Stimulated activated CD4-positive, alpha-beta T cell treated with anti-CD3 and anti-CD28 coated beads, Interleukin-4, amount 100 ng/mL, for 1 hour (primary cell): ENCODE data around the gene MOB2.

ENCODE experiments used
- DNase-seq: peaks from one replicate; pipeline ENCODE4 v3.0.0-alpha.2; 2020

Gene MOB2, protein sequence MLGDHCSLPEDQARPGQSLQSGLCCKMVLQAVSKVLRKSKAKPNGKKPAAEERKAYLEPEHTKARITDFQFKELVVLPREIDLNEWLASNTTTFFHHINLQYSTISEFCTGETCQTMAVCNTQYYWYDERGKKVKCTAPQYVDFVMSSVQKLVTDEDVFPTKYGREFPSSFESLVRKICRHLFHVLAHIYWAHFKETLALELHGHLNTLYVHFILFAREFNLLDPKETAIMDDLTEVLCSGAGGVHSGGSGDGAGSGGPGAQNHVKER

DNA sequence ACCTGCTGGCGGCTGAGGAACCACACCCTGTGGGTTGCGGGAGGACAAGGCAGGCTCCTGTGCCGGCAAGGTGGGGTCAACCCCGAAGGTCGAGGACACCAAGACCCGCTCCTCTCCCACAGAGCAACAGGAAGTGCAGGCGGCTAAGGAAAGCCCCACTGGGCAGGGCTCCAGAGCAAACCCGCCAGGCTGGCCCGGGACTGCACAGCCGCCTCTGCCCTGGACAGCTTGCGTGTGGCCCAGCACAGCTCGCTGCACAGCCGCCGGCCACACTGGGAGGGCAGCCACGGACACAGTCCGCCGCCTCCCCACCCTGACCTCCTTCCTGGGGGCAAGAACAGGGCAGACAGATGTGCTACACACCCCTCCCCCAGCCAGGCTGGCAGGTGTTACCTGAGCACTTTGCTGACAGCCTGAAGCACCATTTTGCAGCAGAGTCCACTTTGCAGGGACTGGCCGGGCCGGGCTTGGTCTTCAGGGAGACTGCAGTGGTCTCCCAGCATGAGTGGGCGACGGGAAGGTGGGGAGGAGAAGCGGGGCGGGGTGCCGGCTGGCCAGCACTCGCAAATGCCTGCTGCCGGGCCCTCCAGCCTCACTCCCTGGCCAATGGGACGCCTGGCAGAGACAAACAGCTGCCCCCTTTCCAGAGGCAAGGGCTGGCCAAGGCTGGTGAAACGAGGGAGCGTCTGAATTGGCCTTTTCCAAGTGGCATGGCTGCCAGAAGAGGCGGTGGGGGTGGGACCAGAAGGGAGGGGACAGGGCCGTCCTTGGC, at the start of gene MOB2:
TSS of gene MOB2 (minus strand) at position 726 of the 772 bp plus-strand sequence. CDS start at position 503, 223 bp downstream.
- DNase-seq = no peak

GRCh38 chr11:1534682-1535081, 48.1 kb upstream of the MOB2 start:
- DNase-seq = no peak

DNA sequence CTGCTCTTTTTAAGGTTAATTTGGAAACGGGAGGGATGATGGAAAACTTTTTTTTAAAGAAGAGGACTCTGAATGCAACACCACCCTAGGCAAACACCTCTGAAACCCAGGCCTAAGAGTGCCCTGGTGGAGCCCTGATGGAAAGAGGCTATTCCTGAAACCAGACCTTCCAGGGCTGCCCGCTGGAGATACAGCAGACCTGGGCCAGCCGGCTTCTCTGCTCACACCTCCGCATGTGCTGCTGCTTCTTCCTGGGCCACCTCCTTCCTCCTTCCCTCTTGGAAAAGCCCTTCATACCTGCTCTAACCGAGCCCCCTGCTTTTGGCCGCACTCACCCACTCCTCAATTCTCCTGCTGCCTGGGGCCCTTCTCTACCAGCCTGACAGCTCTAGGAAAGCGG, 47.6 kb upstream of the MOB2 start:
- no peak for DNase-seq

DNA sequence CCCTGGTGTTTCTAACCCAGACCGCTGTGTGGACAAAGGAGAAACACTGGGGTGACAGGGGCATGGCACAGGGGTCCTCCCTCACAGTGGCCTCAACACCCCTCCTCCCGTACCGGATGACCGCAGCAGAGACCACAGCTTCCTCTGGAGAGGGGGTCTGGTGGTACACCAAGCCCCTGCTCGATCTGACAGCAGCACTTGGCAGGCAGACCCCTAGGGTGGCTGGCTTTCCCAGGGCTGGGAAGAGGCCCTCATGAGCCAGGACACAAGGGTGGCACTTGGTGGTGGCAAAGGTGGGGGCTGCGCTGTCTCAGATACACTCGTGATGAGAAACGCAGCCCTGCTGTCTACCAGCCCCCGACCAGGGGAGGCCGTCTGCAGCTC, 46.8 kb upstream of the MOB2 start:
- no peak for DNase-seq

DNA sequence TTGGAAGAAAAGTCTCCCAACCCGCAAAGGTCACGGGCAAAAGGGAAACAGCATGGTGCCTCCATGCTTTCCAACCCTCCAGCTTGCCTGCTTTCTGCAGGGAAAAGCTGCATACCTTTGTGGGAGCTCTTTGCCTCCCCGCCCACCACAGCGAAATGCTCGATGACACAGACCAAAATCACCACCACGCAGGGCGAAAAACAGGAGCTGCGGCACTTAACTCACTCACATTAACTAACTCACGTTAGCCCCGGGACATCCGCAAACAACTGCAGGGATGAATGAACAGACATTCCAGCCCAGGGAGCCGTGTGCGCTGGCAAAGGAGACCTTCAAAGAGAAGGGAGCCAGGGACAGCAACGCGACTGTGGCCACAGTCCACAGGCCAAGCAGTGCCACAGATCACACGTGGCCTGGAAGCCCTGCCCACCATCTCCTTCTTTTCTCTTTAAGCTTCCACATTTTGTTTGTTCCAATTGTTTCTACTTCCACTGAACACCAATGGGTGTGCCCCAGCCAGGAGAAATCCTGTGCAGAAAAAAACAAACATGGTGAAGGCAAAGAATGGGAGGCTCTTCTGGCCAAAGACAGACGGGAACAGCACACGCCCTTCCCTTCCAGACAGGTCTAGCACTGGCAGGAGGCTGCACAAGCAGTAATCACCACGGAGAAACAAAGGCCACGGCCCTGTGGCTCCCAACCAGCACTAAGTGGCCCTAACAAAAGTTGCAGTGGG, 46.2 kb upstream of the MOB2 start:
- DNase-seq = no peak

- DNase-seq = no peak
These were observed 45.5 kb upstream of the MOB2 start for GRCh38 chr11:1532014-1532586.

DNA sequence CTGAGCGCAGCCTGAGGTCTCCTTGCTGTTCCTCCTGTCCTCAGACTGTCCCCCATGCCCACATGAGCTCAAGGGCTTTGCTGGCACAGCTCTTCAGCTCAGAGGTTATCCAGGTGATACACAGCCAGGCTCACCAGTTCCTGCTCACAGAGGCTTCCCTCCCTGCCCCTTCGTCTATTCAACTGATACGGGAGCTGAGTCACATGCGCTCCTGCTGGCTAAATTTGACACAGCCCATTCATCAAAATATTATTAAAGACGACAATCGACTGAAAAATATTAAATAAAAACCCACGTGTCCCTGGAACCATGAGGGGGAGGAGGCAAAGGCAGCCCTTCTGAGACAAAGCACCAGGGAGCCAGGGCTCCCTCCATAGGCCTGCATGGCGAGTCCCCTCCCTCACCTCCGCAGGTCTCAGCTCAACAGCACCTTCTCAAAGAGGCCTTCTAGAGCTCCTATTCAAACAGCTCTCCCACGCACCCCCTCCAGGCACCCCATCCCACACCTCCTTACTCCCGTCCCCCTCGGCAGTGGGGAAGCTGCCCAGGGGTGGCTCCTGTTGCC, 45.0 kb upstream of the MOB2 start:
- no peak for DNase-seq

GRCh38 chr11:1530686-1531448, 44.3 kb upstream of the MOB2 start:
- no peak for DNase-seq

- no peak for DNase-seq
These were observed 43.2 kb upstream of the MOB2 start for GRCh38 chr11:1529774-1530173.

DNA sequence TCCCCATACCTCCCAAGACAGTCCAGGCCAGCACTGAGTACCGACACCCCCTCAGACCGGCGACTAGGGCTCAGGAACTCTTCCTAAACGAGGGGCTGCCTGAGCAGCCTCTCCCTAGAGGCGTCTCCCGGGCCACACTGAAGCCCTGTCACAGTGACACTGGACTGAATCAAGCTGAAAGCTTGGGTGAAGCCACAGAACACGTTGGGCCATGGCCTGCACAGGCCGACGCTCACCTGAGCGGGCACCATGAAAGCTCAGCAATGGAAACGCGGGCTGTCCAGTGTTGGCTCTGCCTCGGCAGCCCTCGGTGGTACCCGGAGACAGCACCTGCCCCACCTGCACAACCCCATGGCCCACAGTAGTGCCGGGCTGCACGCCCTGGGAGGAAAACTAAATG, 42.7 kb upstream of the MOB2 start:
- DNase-seq = no peak

DNA sequence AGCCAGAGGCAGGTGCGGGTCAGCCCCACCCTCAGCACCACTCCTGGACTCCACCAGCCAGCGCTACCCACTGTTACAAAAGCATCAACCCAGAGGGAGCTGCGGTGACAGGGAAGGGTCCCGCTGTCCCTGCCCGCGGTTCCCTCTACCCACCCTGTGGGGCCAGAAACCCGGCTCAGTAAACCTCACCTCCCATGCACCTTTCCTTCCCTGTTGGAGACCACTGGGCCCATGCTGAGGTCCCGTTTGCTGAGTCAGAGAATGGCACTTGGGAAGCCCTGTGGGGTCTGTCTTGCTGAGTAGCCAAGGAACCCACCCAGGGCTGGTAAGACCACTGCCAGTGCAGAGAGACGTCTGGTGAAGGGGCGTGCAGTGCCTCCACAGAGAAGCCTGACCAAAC, 42.1 kb upstream of the MOB2 start:
- DNase-seq = no peak

DNA sequence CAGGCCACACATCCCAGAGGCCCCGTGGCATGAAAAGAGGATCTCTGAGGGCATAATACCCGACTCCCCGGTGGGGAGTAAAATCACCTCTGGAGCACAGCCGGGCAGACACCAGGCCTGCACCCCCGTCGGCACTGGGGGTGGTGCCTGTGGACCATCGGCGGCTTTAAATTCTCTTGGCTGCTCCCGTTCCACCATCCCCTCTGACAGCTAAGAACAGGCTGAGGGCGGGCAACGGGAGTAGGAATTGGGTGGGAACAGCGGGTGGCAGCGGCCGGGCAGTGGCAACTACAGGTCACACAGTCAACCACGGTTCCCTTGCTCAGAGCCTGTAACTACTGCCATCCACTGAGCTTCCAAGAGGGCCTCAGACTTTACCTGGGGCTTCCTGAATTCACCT, 40.2 kb upstream of the MOB2 start:
- no peak for DNase-seq

DNA sequence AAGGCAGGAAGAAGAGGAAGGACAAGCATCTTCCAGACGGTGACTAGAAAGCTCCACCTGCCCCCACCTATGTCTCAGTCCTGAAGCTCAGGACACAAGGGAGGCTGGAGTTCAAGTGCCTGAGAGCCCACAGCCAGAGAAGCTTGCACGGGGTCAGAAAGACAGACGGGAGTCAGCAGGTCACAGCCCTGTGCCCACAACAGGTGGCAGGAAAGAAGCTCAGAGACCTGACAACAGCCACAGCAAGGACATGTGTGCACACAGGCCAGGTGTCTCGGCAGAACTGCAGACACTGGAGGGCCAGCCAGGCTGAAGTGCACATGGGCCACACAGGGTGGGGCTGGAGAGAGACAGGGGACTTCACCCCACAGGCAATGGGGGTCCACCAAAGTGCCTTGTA, 37.2 kb upstream of the MOB2 start:
- DNase-seq = no peak

DNA sequence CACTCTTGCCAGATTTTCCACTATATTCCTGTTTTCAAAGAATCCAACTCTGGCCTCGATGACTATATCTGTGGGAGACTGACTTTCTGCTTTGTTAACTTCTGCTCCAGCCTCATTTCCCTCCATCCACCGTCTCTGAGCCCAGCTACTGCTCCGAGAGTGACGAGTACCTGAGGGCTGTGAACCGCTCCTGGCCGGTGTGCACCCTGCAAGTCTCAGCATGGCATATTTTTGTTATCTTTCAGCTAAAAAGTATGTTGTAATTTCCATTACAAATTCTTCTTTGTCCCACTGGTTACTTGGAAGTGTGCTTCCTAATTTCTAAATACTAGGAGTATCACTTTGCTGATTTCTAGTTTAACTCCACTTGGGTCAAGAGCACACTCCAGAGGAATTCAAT, 36.5 kb upstream of the MOB2 start:
- no peak for DNase-seq

GRCh38 chr11:1522081-1522424, 35.5 kb upstream of the MOB2 start:
- DNase-seq = no peak

DNA sequence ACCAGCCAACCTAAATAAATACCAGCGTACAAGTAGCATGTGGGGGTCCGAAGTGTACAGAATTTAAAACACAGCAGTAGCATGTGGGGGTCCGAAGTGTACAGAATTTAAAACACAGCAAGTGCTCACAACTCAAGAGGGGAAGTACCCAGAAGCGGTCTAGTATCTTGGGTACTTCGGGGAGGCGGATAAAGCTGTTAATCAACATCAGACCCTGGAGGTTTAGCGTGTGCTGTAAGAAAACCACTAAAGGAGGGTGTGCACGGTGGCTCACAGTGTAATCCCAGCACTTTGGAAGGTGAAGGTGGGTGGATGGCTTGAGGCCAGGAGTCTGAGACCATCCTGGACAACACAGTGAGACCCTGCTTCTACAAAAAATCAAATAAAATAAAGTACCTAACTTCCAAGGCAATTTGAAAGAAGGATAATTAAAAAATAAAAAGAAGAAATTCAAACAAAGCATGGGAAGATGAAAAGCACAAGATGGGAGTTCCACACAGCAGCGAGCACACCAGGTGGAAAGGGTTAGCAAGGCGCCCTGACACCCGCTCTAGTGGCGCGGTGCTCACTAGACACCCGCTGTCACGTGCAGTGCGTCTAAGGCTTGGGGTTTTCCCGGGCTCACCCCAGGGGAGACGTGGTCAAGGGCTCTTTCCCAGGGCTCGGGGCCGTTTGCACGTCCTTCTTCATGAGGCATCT, 35.0 kb upstream of the MOB2 start:
- no peak for DNase-seq

GRCh38 chr11:1520663-1521267, 34.2 kb upstream of the MOB2 start:
- DNase-seq = no peak

- no peak for DNase-seq
These were observed 33.7 kb upstream of the MOB2 start for GRCh38 chr11:1520209-1520662.

GRCh38 chr11:1519028-1520010, 32.7 kb upstream of the MOB2 start:
- DNase-seq = no peak

- no peak for DNase-seq
These were observed 31.7 kb upstream of the MOB2 start for GRCh38 chr11:1518301-1518700.
